Omental fat pad (tissue), 4 donors: ENCODE results near the gene STX16. TPM values are rescaled to one million over a fixed set of nuclear protein-coding genes. Genes with fewer than 3 reads are reported as not detected.

Experiments
- ATAC-seq: fragments of 150-250 bp; one replicate; pipeline ENCODE4 v1.9.1; 2016; ENCODE audit warnings: mild to moderate bottlenecking, moderate library complexity; ENCODE audit not compliant: low FRiP score
- DNase-seq: peaks from one replicate; pipeline ENCODE4 v3.0.0-alpha.2; 2019; ENCODE audit warnings: low spot score
- CTCF ChIP-seq, 3 donors: fragments of 450-650 bp; IDR thresholded peaks; one replicate each; pipeline ENCODE4 v1.5.1; 2016 to 2017; ENCODE audit warnings: antibody characterized with exemption in 3 of 3, mild to moderate bottlenecking in 3 of 3, moderate library complexity in 2 of 3
- total RNA-seq, 4 donors: library from RNA; depleted of rRNA; stranded (reverse); fragments of >200 nt; gene quantifications; one replicate each; pipeline ENCODE4 v1.1.0, GENCODE V29; 2016

Gene STX16
- total RNA-seq, 4 donors from 2014 or later, result 38.5 to 87.2 (median 49.1) TPM

- DNase-seq, result no peak
- ATAC-seq, result no peak
Measured at GRCh38 chr20:58677808-58678207, 26.7 kb downstream of the STX16 start.

GRCh38 chr20:58678806-58679205, 27.7 kb downstream of the STX16 start:
- TF ChIP-seq CTCF (IDR thresholded peaks at IDR 0.05), result no peak
- DNase-seq (no peak), ATAC-seq (no peak)

More at GRCh38 chr20:58677808-58678207, 26.7 kb downstream of the STX16 start:
- TF ChIP-seq CTCF (IDR thresholded peaks at IDR 0.05), result no peak

DNA sequence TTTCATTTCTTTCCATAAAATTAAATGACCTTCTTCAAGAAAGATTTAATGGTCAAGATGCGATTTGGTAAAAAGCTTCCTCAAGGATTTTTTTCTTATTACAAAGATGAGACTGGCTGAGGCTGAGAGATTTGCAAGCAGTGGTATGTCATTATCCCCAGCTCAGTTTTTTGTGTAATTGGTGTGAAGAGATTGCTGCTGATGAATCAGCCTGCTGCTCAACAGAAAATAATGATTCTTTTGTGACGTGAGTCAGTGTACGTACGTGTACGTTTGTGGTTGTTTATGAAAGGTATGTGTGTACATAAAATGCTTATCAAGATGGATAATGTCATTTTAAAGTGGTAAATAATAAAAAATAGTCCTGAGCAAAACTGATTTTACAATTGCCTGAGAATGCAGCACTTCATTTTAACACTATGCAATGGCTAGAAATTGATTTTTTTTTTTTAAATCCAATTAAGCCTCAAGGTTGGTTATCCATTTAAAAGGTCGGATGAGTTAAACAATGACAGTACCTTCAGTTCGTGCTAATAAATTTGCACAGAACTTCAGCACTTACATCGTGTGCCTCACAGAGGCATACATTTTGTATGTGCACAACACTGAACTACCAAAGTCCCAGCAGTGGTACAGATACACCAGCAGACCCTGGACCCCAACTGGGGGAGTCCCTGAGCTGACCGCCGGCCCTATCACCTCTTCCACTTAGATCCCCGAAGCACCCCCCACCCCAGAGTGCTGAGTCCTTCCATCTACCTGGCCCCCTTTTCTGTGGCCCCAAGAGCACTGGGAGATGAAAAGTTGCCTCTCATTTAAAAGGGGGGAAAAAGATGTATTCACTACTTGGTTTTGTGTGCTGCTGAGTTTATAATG, 31.8 kb downstream of the STX16 start:
- no peak for TF ChIP-seq CTCF (IDR thresholded peaks at IDR 0.05)

DNA sequence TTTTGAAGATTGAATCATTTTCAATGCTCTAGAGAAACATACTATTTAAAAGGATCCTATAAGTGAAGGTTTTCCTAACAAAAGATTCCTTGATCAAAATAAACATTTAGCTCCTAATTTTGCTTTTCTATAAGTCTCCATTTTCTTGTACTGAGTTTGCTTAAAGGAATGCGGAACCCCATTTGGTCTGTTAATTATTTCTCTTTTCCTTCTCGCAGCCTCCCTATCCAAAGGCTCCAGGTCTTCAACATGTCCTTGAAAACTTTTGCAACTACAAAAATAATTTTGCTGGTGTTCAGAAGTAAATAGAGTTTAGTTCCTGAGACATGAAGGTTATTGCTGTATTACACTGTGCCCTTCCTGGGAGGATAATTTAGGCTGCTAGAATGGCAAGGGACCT, 33.2 kb downstream of the STX16 start:
- ATAC-seq, result no peak
- no peak for DNase-seq
- no peak for TF ChIP-seq CTCF (IDR thresholded peaks at IDR 0.05)

More for the DNA sequence above, 31.8 kb downstream of the STX16 start:
- no peak for ATAC-seq
- no peak for DNase-seq

DNA sequence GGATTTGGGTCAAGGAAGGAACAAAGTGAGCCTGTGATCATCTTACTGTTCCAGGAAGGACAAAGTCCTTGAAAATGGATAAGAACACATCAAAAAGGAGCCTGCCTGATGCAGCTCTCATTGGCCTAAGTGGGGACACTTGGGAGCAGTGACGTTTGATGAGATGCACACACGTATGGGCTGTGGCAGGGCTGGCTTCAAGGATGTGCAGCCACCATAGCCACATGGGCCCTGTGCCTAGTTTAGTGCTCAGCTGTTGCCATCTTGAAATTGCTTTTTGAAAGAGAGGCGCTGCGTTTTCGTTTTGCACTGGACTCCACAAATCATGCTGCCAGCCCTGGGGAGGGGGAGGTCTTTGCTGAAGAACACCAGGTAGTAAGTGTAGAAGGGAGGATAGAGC, 34.9 kb downstream of the STX16 start:
- DNase-seq (no peak), ATAC-seq (no peak)
- no peak for TF ChIP-seq CTCF (IDR thresholded peaks at IDR 0.05)

GRCh38 chr20:58688414-58688813, 37.3 kb downstream of the STX16 start:
- DNase-seq, result no peak
- TF ChIP-seq CTCF (IDR thresholded peaks at IDR 0.05), result no peak
- ATAC-seq, result no peak

GRCh38 chr20:58688840-58689239, 37.8 kb downstream of the STX16 start:
- no peak for ATAC-seq
- no peak for DNase-seq
- no peak for TF ChIP-seq CTCF (IDR thresholded peaks at IDR 0.05)
